ENCODE results near the gene COX6A1. TPM values are rescaled to one million over a fixed set of nuclear protein-coding genes. Genes with fewer than 3 reads are reported as not detected.

COX6A1 gene
- total RNA-seq, 1 donor from 2014 or later, result 388 TPM

GRCh38 chr12:120468821-120469449, 31.0 kb downstream of the COX6A1 start:
- peaks cover 60% of the 10 kb centered on the region for H4K20me1 ChIP-seq (ENCODE audit: insufficient read depth, low read length)
- no peaks in the 10 kb centered on the region for H3K27me3 ChIP-seq (ENCODE audit: insufficient read depth, low read length)
- no peak for FAIRE-seq
- peak overlapping the region; percentile 81 for H3K4me3 ChIP-seq (ENCODE audit: insufficient read depth, low read depth, low read length)
- peak overlapping the region; percentile 83 for H3K27ac ChIP-seq (ENCODE audit: low read depth, low read length)
- peaks cover 78% of the 10 kb centered on the region for H3K79me2 ChIP-seq (ENCODE audit: insufficient read depth, low read length)
- H2AFZ ChIP-seq (ENCODE audit: low read depth, low read length), result peak overlapping the region; percentile 94
- H3K9me3 ChIP-seq (ENCODE audit: insufficient read depth, low read depth, low read length), result no peaks in the 10 kb centered on the region
- peaks cover 9% of the 10 kb centered on the region for H3K36me3 Mint-ChIP-seq (ENCODE audit: low read depth, unreplicated experiment)
- no peak for DNase-seq (ENCODE audit: low read depth)
- H3K4me1 Mint-ChIP-seq (ENCODE audit: low read depth, unreplicated experiment), result peaks cover 29% of the 10 kb centered on the region
- H3K27ac Mint-ChIP-seq (ENCODE audit: unreplicated experiment), result peak overlapping the region; percentile 94
- H3K4me1 ChIP-seq (ENCODE audit: insufficient read depth, low read length), result peaks cover 9% of the 10 kb centered on the region
- peak overlapping the region; percentile 86 for H3K4me2 ChIP-seq (ENCODE audit: low read length)
- no peaks in the 10 kb centered on the region for H3K9me3 Mint-ChIP-seq (ENCODE audit: unreplicated experiment)
- H3K36me3 ChIP-seq (ENCODE audit: insufficient read depth, low read length), result peaks cover 20% of the 10 kb centered on the region
- peak overlapping the region; percentile 96 for H3K4me3 Mint-ChIP-seq (ENCODE audit: unreplicated experiment)
- no peak for TF ChIP-seq EZH2 (IDR thresholded peaks at IDR 0.05; ENCODE audit: insufficient read depth, low read length)
- no peak for TF ChIP-seq CTCF (IDR thresholded peaks at IDR 0.05; ENCODE audit: insufficient read depth, low read depth, low read length)
- no peaks in the 10 kb centered on the region for H3K27me3 Mint-ChIP-seq (ENCODE audit: low read depth, unreplicated experiment)
- H3K9ac ChIP-seq (ENCODE audit: low read length), result peak overlapping the region; percentile 90

GRCh38 chr12:120469450-120470149, 31.7 kb downstream of the COX6A1 start, which contains the start of gene SRSF9:
SRSF9 (minus strand) TSS chr12:120469748; CDS start chr12:120469609, 139 bp downstream.
- Histone ChIP-seq H3K4me2 (ENCODE audit: low read length) (peak within 1 kb of the TSS; percentile 86), H3K27ac (ENCODE audit: low read depth, low read length) (peak within 1 kb of the TSS; percentile 83), H3K9me3 (ENCODE audit: insufficient read depth, low read depth, low read length) (no peaks in the 10 kb centered on the region), H3K4me1 (ENCODE audit: insufficient read depth, low read length) (peaks cover 13% of the 10 kb centered on the region), H3K36me3 (ENCODE audit: insufficient read depth, low read length) (peaks cover 14% of the 10 kb centered on the region), H4K20me1 (ENCODE audit: insufficient read depth, low read length) (peaks cover 53% of the 10 kb centered on the region), H3K27me3 (ENCODE audit: insufficient read depth, low read length) (no peaks in the 10 kb centered on the region), H2AFZ (ENCODE audit: low read depth, low read length) (peak within 1 kb of the TSS; percentile 94), H3K4me3 (ENCODE audit: insufficient read depth, low read depth, low read length) (peak within 1 kb of the TSS; percentile 81), H3K79me2 (ENCODE audit: insufficient read depth, low read length) (peaks cover 71% of the 10 kb centered on the region), H3K9ac (ENCODE audit: low read length) (peak within 1 kb of the TSS; percentile 90)
- no peaks in the 10 kb centered on the region for H3K27me3 Mint-ChIP-seq (ENCODE audit: low read depth, unreplicated experiment)
- FAIRE-seq, result no peak
- H3K36me3 Mint-ChIP-seq (ENCODE audit: low read depth, unreplicated experiment), result peaks cover 6% of the 10 kb centered on the region
- peak within 1 kb of the TSS; percentile 96 for H3K4me3 Mint-ChIP-seq (ENCODE audit: unreplicated experiment)
- DNase-seq (ENCODE audit: low read depth), result peak; percentile 92
- TF ChIP-seq CTCF (IDR thresholded peaks at IDR 0.05; ENCODE audit: insufficient read depth, low read depth, low read length) (peak; percentile 65), EZH2 (IDR thresholded peaks at IDR 0.05; ENCODE audit: insufficient read depth, low read length) (no peak)
- H3K27ac Mint-ChIP-seq (ENCODE audit: unreplicated experiment), result peak within 1 kb of the TSS; percentile 94
- peaks cover 31% of the 10 kb centered on the region for H3K4me1 Mint-ChIP-seq (ENCODE audit: low read depth, unreplicated experiment)
- H3K9me3 Mint-ChIP-seq (ENCODE audit: unreplicated experiment), result no peaks in the 10 kb centered on the region
